DND-41 (cell line): Measurements from ENCODE around the gene NUFIP1.

ENCODE experiments used
- ATAC-seq: fragments of 200-7000 bp; cut with Tn5 transposase; 3 replicates; pipeline ENCODE4 v1.9.1; 2021; ENCODE audit warnings: low read depth; ENCODE audit not compliant: insufficient read depth
- DNase-seq: peaks from one replicate; pipeline ENCODE4 v3.0.0-alpha.2; 2020
- H2AFZ ChIP-seq: 2 replicates; pipeline ENCODE4 v1.6.0; 2012; ENCODE audit warnings: low read depth, low read length
- H3K27ac ChIP-seq: 2 replicates; pipeline ENCODE4 v1.5.1; 2012; ENCODE audit warnings: low read length, inconsistent platforms
- H3K27me3 ChIP-seq: fragments of 200-600 bp; sonication (generic); 2 replicates; pipeline ENCODE4 v1.6.0; 2012; ENCODE audit warnings: low read length, mild to moderate bottlenecking, inconsistent platforms; ENCODE audit not compliant: insufficient read depth, poor library complexity
- H3K36me3 ChIP-seq: 2 replicates; pipeline ENCODE4 v1.5.1; 2012; ENCODE audit warnings: low read length, inconsistent platforms; ENCODE audit not compliant: insufficient read depth
- H3K4me1 ChIP-seq: 2 replicates; pipeline ENCODE4 v1.5.1; 2012; ENCODE audit warnings: mild to moderate bottlenecking, low read length; ENCODE audit not compliant: insufficient read depth
- H3K4me2 ChIP-seq: 2 replicates; pipeline ENCODE4 v1.6.0; 2012; ENCODE audit warnings: mild to moderate bottlenecking, moderate library complexity, low read length, inconsistent platforms; ENCODE audit not compliant: insufficient read depth
- H3K4me3 ChIP-seq, 2 experiments: fragments of 200-600 bp in 1 of 2; shearing (Covaris generic) in 1 of 2; 2 replicates each; pipeline ENCODE4 v1.5.1; 2012 to 2016; ENCODE audit warnings: inconsistent platforms in 2 of 2, low read length in 2 of 2, mild to moderate bottlenecking in 2 of 2, low read depth in 1 of 2, moderate library complexity in 1 of 2
- H3K79me2 ChIP-seq: 2 replicates; pipeline ENCODE4 v1.6.0; 2012; ENCODE audit warnings: low read length, inconsistent platforms; ENCODE audit not compliant: insufficient read depth
- H3K9ac ChIP-seq: 2 replicates; pipeline ENCODE4 v1.6.0; 2012; ENCODE audit warnings: low read depth, mild to moderate bottlenecking, inconsistent platforms, low read length, moderate library complexity
- H3K9me3 ChIP-seq: 2 replicates; pipeline ENCODE4 v1.5.1; 2012; ENCODE audit warnings: low read length, moderate library complexity, mild to moderate bottlenecking, inconsistent platforms; ENCODE audit not compliant: insufficient read depth, severe bottlenecking
- H4K20me1 ChIP-seq: 2 replicates; pipeline ENCODE4 v1.6.0; 2012; ENCODE audit warnings: low read length; ENCODE audit not compliant: insufficient read depth
- CTCF ChIP-seq: IDR thresholded peaks from 2 replicates; pipeline ENCODE4 v1.5.1; 2012; ENCODE audit warnings: borderline replicate concordance, low read length, moderate library complexity, mild to moderate bottlenecking; ENCODE audit not compliant: poor library complexity, severe bottlenecking; ENCODE audit errors: extremely low read depth
- EZH2 ChIP-seq: IDR thresholded peaks from 3 replicates; pipeline ENCODE4 v1.6.1; 2012; ENCODE audit warnings: borderline replicate concordance, low read depth, mild to moderate bottlenecking, moderate library complexity, low read length, inconsistent platforms; ENCODE audit not compliant: severe bottlenecking

NUFIP1 gene

DNA sequence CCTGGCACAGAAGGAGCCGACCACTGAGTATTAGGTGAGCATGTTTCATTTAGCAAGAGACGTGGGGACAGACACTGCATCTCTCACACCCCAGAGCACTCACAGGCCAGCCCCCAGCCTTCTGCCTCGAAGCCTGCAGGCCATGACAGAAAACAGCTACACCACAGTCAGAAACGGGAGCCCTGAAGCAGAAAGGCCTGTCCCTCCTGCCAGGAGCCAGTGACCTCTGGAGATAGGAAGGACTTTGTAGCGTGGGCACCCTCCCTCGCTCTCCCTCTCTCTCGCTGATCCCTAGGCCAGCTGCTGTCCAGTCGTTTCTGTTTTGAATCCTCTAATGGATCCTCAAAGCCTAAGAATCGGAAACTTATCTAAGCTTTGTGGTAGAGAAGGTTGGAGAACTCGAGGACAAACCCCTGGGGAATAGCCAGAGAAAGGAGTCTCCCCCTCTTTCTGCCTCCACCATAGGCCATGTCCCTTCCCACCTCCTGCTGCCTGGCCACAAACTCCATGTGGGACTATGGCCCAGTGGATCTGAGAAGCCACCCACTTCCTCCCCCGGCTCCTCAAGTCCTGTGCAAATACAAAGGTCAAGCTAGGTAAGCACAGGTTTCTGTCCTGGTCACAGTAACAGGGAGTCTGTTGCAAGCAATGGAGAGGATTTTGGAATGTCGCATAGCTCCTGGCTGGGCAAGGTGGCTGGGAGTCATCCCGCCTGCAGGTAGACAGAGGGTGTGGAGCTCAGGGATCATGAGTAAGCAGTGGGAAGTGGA, 95.1 kb downstream of the NUFIP1 start:
- Histone ChIP-seq H2AFZ (no peak overlapping the region), H3K79me2 (no peaks in the 10 kb centered on the region), H4K20me1 (no peaks in the 10 kb centered on the region), H3K27ac (no peak overlapping the region), H3K36me3 (no peaks in the 10 kb centered on the region), H3K27me3 (peaks cover 4% of the 10 kb centered on the region), H3K4me3 (no peak overlapping the region), H3K4me2 (no peak overlapping the region), H3K9me3 (no peaks in the 10 kb centered on the region), H3K4me1 (no peaks in the 10 kb centered on the region), H3K9ac (no peak overlapping the region)
- ATAC-seq: no peak
- TF ChIP-seq CTCF (no peak), EZH2 (no peak)
- DNase-seq: no peak
